ENCODE results near the gene SSU72. TPM values are rescaled to one million over a fixed set of nuclear protein-coding genes. Genes with fewer than 3 reads are reported as not detected.

Gene SSU72
- total RNA-seq, 4 donors from 2014 or later = 96.4 to 163 (median 123) TPM

GRCh38 chr1:1551524-1552262 lies 23.0 kb downstream of the SSU72 start:
- 85 to 87% methylated on average over 33 of the region's 33 CpGs for WGBS, 2 donors
- no peak for DNase-seq (ENCODE audit: low spot score in 2 of 2)
- H3K4me3 ChIP-seq (ENCODE audit: low read depth, poor library complexity, severe bottlenecking) = no peak overlapping the region
- intact Hi-C loops (cut with DNase I; ENCODE audit: low total_unique reads) = no loop called here
- TF ChIP-seq, protein P1, sequence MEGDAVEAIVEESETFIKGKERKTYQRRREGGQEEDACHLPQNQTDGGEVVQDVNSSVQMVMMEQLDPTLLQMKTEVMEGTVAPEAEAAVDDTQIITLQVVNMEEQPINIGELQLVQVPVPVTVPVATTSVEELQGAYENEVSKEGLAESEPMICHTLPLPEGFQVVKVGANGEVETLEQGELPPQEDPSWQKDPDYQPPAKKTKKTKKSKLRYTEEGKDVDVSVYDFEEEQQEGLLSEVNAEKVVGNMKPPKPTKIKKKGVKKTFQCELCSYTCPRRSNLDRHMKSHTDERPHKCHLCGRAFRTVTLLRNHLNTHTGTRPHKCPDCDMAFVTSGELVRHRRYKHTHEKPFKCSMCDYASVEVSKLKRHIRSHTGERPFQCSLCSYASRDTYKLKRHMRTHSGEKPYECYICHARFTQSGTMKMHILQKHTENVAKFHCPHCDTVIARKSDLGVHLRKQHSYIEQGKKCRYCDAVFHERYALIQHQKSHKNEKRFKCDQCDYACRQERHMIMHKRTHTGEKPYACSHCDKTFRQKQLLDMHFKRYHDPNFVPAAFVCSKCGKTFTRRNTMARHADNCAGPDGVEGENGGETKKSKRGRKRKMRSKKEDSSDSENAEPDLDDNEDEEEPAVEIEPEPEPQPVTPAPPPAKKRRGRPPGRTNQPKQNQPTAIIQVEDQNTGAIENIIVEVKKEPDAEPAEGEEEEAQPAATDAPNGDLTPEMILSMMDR (IDR thresholded peaks at IDR 0.05) = no peak
- TF ChIP-seq POLR2A (IDR thresholded peaks at IDR 0.05) = no peak

DNA sequence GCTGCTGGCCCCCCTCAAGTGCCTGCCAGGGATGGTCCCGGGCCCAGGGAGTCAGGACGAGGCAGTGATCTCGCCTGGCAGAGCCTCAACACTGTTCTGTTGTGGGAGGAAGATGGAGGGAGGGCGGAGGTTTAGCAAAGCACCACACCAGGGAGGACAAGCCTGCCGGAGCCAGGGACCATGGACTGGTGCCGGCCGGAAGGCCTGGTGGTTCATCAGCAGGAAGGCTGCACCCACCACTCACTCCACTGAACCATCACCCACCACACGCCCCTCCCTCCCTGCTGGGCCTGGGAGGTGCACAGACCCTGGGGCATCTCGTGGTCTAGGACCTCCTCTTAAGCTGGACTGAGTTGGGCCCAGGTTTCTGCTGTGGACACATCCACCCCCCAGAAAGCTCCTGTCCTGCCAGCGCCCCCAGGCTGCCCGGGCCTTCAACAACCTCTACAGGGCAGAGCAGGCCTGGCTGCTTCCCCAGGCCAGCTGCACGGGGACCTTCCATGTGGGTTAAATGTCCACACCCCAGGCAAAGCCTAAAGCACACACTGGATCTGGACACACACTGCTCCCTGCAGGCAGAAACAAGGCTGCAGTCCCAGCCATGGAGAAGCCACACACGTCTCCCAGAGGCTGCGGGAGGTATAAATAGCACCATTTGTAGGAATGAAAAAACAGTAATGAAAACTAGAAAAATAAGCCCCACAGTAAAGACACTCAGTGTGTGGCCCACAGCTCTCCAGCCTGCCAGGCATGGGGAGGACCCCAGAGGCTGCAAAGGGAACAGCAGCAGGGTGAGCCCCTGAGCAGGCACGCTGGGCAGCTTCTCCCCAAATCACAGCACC lies 23.9 kb downstream of the SSU72 start:
- no peak overlapping the region for H3K4me3 ChIP-seq (ENCODE audit: low read depth, poor library complexity, severe bottlenecking)
- DNase-seq (ENCODE audit: low spot score in 2 of 2) = no peak
- TF ChIP-seq POLR2A (IDR thresholded peaks at IDR 0.05) = no peak
- TF ChIP-seq, protein P1 (IDR thresholded peaks at IDR 0.05) = no peak
- 48 to 61% methylated on average over 15 of the region's 15 CpGs for WGBS, 2 donors
- intact Hi-C loops (cut with DNase I; ENCODE audit: low total_unique reads) = no loop called here

GRCh38 chr1:1550087-1550486 lies 24.6 kb downstream of the SSU72 start:
- no peak overlapping the region for H3K4me3 ChIP-seq (ENCODE audit: low read depth, poor library complexity, severe bottlenecking)
- 74 to 78% methylated on average over 7 of the region's 7 CpGs for WGBS, 2 donors
- TF ChIP-seq POLR2A (IDR thresholded peaks at IDR 0.05) = no peak
- TF ChIP-seq, protein P1 (IDR thresholded peaks at IDR 0.05) = no peak
- DNase-seq (ENCODE audit: low spot score in 2 of 2) = no peak
- intact Hi-C loops (cut with DNase I; ENCODE audit: low total_unique reads) = no loop called here

- DNase-seq (ENCODE audit: low spot score in 2 of 2) = no peak
- 73 to 81% methylated on average over 12 to 14 of the region's 14 CpGs for WGBS, 2 donors
- H3K4me3 ChIP-seq (ENCODE audit: low read depth, poor library complexity, severe bottlenecking) = no peak overlapping the region
- intact Hi-C loops (cut with DNase I; ENCODE audit: low total_unique reads) = no loop called here
- no peak for TF ChIP-seq POLR2A (IDR thresholded peaks at IDR 0.05)
- TF ChIP-seq, protein P1 (IDR thresholded peaks at IDR 0.05) = no peak
Measured at GRCh38 chr1:1548591-1548990, 26.1 kb downstream of the SSU72 start.

DNA sequence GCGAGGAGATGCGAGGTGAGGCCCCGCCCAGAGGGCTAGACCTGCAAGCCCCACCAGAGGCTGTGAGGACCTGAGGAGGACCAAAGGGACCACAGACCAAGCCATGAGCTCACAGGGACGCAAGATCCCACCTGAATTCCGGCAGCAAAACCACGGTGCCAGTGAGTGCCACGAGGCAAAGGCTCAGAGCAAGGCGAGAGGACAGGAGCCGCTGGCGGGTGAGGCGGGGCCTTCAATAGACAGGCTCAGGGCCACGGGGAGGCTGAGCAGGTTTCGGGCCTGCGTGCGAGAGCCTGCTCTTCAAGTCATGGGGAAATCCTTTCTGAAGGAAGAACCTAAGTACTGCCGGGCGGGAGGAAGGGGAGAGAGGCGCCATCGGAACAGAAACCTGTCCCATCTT lies 27.2 kb downstream of the SSU72 start:
- TF ChIP-seq, protein P1 (IDR thresholded peaks at IDR 0.05) = no peak
- TF ChIP-seq POLR2A (IDR thresholded peaks at IDR 0.05) = no peak
- WGBS, 2 donors = 87 to 90% methylated on average over 17 to 19 of the region's 19 CpGs
- DNase-seq (ENCODE audit: low spot score in 2 of 2) = no peak
- no peak overlapping the region for H3K4me3 ChIP-seq (ENCODE audit: low read depth, poor library complexity, severe bottlenecking)
- intact Hi-C loops (cut with DNase I; ENCODE audit: low total_unique reads) = no loop called here
